HCT116 (cell line): ENCODE results near the gene EXD3. TPM values are rescaled to one million over a fixed set of nuclear protein-coding genes. Genes with fewer than 3 reads are reported as not detected.

Source experiments
- ATAC-seq: fragments of 200-7000 bp; cut with Tn5 transposase; 2 replicates; pipeline ENCODE4 v1.9.1; 2020; ENCODE audit warnings: mild to moderate bottlenecking, moderate library complexity
- BruUV-seq: library from RNA; stranded (reverse); fragments of 400-500 nt; replicated peaks from 2 replicates; lab custom pipeline; 2021; lab: Mats Ljungman, UMichigan
- CTCF ChIA-PET: fragments of 300-600 bp; sonication (Branson Sonifier 250); formaldehyde crosslinking; loops from one replicate; lab custom pipeline; 2021; ENCODE audit warnings: antibody characterized with exemption; lab: Charles Lee
- POLR2A ChIA-PET: fragments of 300-600, 350-600 bp; sonication (Branson Sonifier 250); formaldehyde crosslinking; loops from one replicate; lab custom pipeline; 2021; ENCODE audit warnings: antibody characterized with exemption; lab: Charles Lee
- RAD21 ChIA-PET, 2 experiments: fragments of 300-600 bp; sonication (Branson Sonifier 250); formaldehyde crosslinking; loops; one replicate each; lab custom pipeline; 2023; ENCODE audit warnings: low total read pairs in 2 of 2; ENCODE audit not compliant: uncharacterized antibody in 2 of 2, unreplicated experiment in 2 of 2, low non-redundant PET in 1 of 2; lab: Charles Lee
- DNase-seq: peaks from one replicate; pipeline ENCODE4 v3.0.0-alpha.2; 2010; ENCODE audit warnings: low read depth, low spot score
- H2AFZ ChIP-seq: fragments of 200-600 bp; shearing (Covaris generic), sonication (generic); 2 replicates; pipeline ENCODE4 v1.6.1; 2017; ENCODE audit warnings: low read depth, mixed run types, mixed read lengths, antibody characterized with exemption, low read length; ENCODE audit not compliant: poor library complexity, severe bottlenecking
- H3K27ac ChIP-seq: 2 replicates; pipeline ENCODE4 v1.5.1; 2012; ENCODE audit warnings: low read depth, low read length
- H3K27me3 ChIP-seq: fragments of 200-600 bp; sonication (generic); 2 replicates; pipeline ENCODE4 v1.6.1; 2016; ENCODE audit warnings: mixed run types, low read length, mixed read lengths; ENCODE audit not compliant: insufficient read depth
- H3K36me3 ChIP-seq, 2 experiments: fragments of 200-500 bp in 1 of 2; fragments of 200-600 bp in 1 of 2; sonication (Bioruptor generic) in 1 of 2; sonication (generic) in 1 of 2; 2 replicates each; pipeline versions ENCODE4 v1.5.1 to v1.6.1; 2014 to 2016; ENCODE audit warnings: low read length in 2 of 2, inconsistent platforms in 1 of 2, mixed read lengths in 1 of 2, mixed run types in 1 of 2; ENCODE audit not compliant: insufficient read depth in 2 of 2, control insufficient read depth in 1 of 2
- H3K4me1 ChIP-seq, 2 experiments: fragments of 200-600 bp in 1 of 2; sonication (generic) in 1 of 2; 2 replicates each; pipeline versions ENCODE4 v1.5.1 to v1.6.1; 2012 to 2017; ENCODE audit warnings: low read length in 2 of 2, inconsistent platforms in 1 of 2, mild to moderate bottlenecking in 1 of 2, mixed read lengths in 1 of 2, mixed run types in 1 of 2, moderate library complexity in 1 of 2; ENCODE audit not compliant: insufficient read depth in 2 of 2, control insufficient read depth in 1 of 2
- H3K4me2 ChIP-seq: fragments of 200-600 bp; sonication (generic); 2 replicates; pipeline ENCODE4 v1.6.1; 2017; ENCODE audit warnings: mixed run types, low read length, mixed read lengths
- H3K4me3 ChIP-seq, 2 experiments: fragments of 200-600 bp in 1 of 2; sonication (generic) in 1 of 2; replicated peaks in 1 of 2; 2 replicates each; pipeline ENCODE4 v1.5.1; 2011 to 2016; ENCODE audit warnings: low read length in 2 of 2, control low read depth in 1 of 2, low read depth in 1 of 2, mild to moderate bottlenecking in 1 of 2, mixed read lengths in 1 of 2, mixed run types in 1 of 2
- H3K79me2 ChIP-seq: fragments of 200-600 bp; sonication (generic); 2 replicates; pipeline ENCODE4 v1.6.1; 2017; ENCODE audit warnings: mild to moderate bottlenecking, mixed run types, low read length, moderate library complexity, mixed read lengths; ENCODE audit not compliant: insufficient read depth
- H3K9ac ChIP-seq: fragments of 200-600 bp; sonication (generic); 2 replicates; pipeline ENCODE4 v1.6.1; 2016; ENCODE audit warnings: low read length, mixed read lengths
- H3K9me2 ChIP-seq: fragments of 200-600 bp; sonication (generic), shearing (Covaris generic); 2 replicates; pipeline ENCODE4 v1.6.1; 2017; ENCODE audit warnings: mixed run types, mild to moderate bottlenecking, moderate library complexity; ENCODE audit not compliant: insufficient read depth
- H3K9me3 ChIP-seq, 2 experiments: fragments of 200-500 bp in 1 of 2; fragments of 200-600 bp in 1 of 2; sonication (Bioruptor generic) in 1 of 2; sonication (generic) in 1 of 2; 2 replicates each; pipeline ENCODE4 v1.6.1; 2014 to 2017; ENCODE audit warnings: low read length in 2 of 2, mixed read lengths in 2 of 2, inconsistent platforms in 1 of 2, low read depth in 1 of 2, mild to moderate bottlenecking in 1 of 2, mixed run types in 1 of 2, moderate library complexity in 1 of 2; ENCODE audit not compliant: control insufficient read depth in 1 of 2, insufficient read depth in 1 of 2
- H4K20me1 ChIP-seq: fragments of 200-600 bp; sonication (generic), shearing (Covaris generic); 2 replicates; pipeline ENCODE4 v1.6.1; 2017; ENCODE audit warnings: mixed run types, mild to moderate bottlenecking, moderate library complexity; ENCODE audit not compliant: insufficient read depth
- CEBPB ChIP-seq: IDR thresholded peaks from 2 replicates; pipeline ENCODE4 v1.6.1; 2012; ENCODE audit warnings: low read depth
- EGR1 ChIP-seq: IDR thresholded peaks from 2 replicates; pipeline ENCODE4 v1.6.1; 2012; ENCODE audit warnings: low read depth
- ELF1 ChIP-seq: IDR thresholded peaks from 2 replicates; pipeline ENCODE4 v1.6.1; 2012; ENCODE audit warnings: low read depth, borderline replicate concordance
- EZH2 ChIP-seq: fragments of 200-600 bp; sonication (generic); IDR thresholded peaks from 2 replicates; pipeline ENCODE4 v1.6.1; 2017; ENCODE audit warnings: antibody characterized with exemption, mixed run types
- FOSL1 ChIP-seq: IDR thresholded peaks from 2 replicates; pipeline ENCODE4 v1.6.1; 2012; ENCODE audit warnings: low read depth
- JUND ChIP-seq: IDR thresholded peaks from 2 replicates; pipeline ENCODE4 v1.6.1; 2012
- POLR2A ChIP-seq: IDR thresholded peaks from 2 replicates; pipeline ENCODE4 v1.7.0; 2011; ENCODE audit warnings: borderline replicate concordance; ENCODE audit not compliant: insufficient read depth, insufficient read length; ENCODE audit errors: extremely low read depth
- POLR2AphosphoS5 ChIP-seq: IDR thresholded peaks from 2 replicates; pipeline ENCODE4 v1.6.1; 2011; ENCODE audit warnings: mild to moderate bottlenecking, low read depth, low read length, moderate library complexity
- RAD21 ChIP-seq: IDR thresholded peaks from 2 replicates; pipeline ENCODE4 v1.6.1; 2012; ENCODE audit warnings: low read depth, mild to moderate bottlenecking
- YY1 ChIP-seq: IDR thresholded peaks from 2 replicates; pipeline ENCODE4 v1.6.1; 2011; ENCODE audit warnings: low read length, low read depth, moderate library complexity, mild to moderate bottlenecking; ENCODE audit not compliant: insufficient replicate concordance; ENCODE audit errors: extremely low read depth
- ZNF274 ChIP-seq: fragments of 200-500 bp; sonication (Bioruptor generic); IDR thresholded peaks from 2 replicates; pipeline ENCODE4 v1.6.1; 2014; ENCODE audit warnings: mild to moderate bottlenecking, low read depth, low read length, inconsistent platforms
- intact Hi-C: fragments of 100-400 bp; cut with micrococcal nuclease; formaldehyde crosslinking; loops from 2 replicates; pipeline ENCODE4 v1.10.0; 2022
- total RNA-seq: library from RNA; stranded (reverse); gene quantifications from one replicate; pipeline ENCODE4 v1.2.1, GENCODE V29; 2021; ENCODE audit not compliant: unreplicated experiment
- TF ChIP-seq, protein P1 (sequence below): IDR thresholded peaks from 2 replicates; pipeline ENCODE4 v1.6.1; 2012
- TF ChIP-seq, protein P2 (sequence below), 3 experiments: fragments of 200-600 bp in 1 of 3; sonication (generic) in 1 of 3; IDR thresholded peaks in 2 of 3; conservative IDR thresholded peaks in 1 of 3; 2 replicates each; pipeline ENCODE4 v1.5.1; 2012 to 2017; ENCODE audit warnings: low read depth in 2 of 3, low read length in 2 of 3, antibody characterized with exemption in 1 of 3, borderline replicate concordance in 1 of 3, control low read depth in 1 of 3, mild to moderate bottlenecking in 1 of 3, mixed read lengths in 1 of 3, mixed run types in 1 of 3, moderate library complexity in 1 of 3; ENCODE audit not compliant: insufficient read depth in 1 of 3

The EXD3 gene
- total RNA-seq, 1 experiment from 2014 or later: 25.4 TPM

DNA sequence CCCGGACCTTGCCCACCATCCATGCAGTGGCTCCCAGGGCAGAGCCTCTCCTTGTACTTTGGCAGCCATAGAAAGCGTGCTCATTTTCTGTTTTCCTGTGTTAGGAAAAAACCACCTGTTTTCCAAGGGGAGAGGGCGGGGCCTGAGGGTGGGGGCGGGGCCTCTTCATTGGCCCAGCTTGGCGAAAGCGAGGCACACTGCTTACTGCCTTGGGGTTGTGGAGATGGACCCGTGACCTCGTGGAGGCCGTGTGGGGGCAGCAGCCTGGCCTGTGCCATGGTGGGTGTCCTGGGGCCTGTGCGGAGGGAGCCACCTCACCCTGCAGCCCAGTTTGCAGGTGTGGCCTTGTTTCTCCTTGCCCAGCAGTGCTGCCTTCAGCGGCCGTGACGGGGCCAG, 149.9 kb downstream of the EXD3 start:
- Histone ChIP-seq H3K4me1 (peaks cover 31 to 38% of the 10 kb centered on the region in 2 experiments), H2AFZ (no peak overlapping the region), H3K27ac (no peak overlapping the region; the same call in 1 of the 2 replicates), H3K9me2 (no peaks in the 10 kb centered on the region), H3K4me3 (no peak overlapping the region), H3K9ac (no peak overlapping the region), H3K79me2 (peaks cover 5% of the 10 kb centered on the region), H3K27me3 (no peaks in the 10 kb centered on the region), H4K20me1 (no peaks in the 10 kb centered on the region), H3K36me3 (peaks cover 8 to 20% of the 10 kb centered on the region in 2 experiments; a peak in 3 of 4 replicates)
- intact Hi-C loops: no loop called here
- no peak for DNase-seq
- ChIA-PET POLR2A (interaction anchor here (0.7 kb wide), 1 partner anchor 206 kb away, joined by 4 read pairs; no protein-coding TSS in a partner anchor), CTCF (interaction anchor here (1.2 kb wide), 1 partner anchor 14 kb away, joined by 3 read pairs; no protein-coding TSS in a partner anchor), RAD21 (no interaction called here)
- no peak for ATAC-seq
- no TSS peak for BruUV-seq
- TF ChIP-seq RAD21 (no peak), EZH2 (no peak), ELF1 (no peak)
- TF ChIP-seq, all 23 proteins: peak for 0
- no peak overlapping the region for H3K4me2 ChIP-seq
- no peaks in the 10 kb centered on the region for H3K9me3 ChIP-seq

DNA sequence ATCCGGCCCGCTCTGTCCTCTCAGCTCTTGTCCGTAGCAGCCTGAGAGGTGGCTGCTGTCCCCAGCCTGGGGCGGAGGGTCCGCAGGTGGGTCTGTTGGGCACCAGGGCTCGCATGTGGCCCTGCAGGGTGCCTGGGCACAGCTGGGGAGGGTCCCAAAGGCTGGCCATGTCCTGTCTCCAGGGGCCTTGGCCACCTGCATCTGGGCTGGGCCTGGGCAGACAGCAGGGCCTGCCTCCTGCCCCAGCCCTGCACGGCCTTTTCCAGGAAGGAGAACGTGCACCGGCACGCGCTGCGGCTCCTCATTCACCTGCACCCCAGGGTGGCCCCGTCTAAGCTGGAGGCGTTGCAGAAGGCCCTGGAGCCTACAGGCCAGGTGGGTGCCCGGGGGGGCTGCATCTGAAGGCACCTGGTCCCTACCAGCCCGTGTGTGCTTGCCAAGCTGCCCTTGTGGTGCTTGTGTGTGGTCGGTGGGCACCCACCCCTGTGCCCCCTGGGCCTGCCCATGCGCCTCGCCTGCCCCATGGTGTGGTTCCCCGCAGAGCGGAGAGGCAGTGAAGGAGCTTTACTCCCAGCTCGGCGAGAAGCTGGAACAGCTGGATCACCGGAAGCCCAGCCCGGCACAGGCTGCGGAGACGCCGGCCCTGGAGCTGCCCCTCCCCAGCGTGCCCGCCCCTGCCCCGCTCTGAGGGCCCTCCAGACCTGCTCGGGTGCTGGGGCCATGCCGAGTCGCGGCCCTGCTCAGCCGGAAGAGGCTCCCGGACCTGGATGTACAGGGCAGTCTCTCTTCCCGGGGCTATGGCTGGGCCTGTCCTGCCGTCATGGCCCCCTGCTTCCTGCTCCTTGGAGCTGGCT, 150.5 kb downstream of the EXD3 start:
- H3K27me3 ChIP-seq: no peaks in the 10 kb centered on the region
- TF ChIP-seq EGR1: no peak
- TF ChIP-seq POLR2A: no peak
- TF ChIP-seq JUND: no peak
- TF ChIP-seq ZNF274: no peak
- no peak for TF ChIP-seq EZH2
- TF ChIP-seq CEBPB: no peak
- TF ChIP-seq, protein P1, sequence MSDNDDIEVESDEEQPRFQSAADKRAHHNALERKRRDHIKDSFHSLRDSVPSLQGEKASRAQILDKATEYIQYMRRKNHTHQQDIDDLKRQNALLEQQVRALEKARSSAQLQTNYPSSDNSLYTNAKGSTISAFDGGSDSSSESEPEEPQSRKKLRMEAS: no peak
- no peak for TF ChIP-seq ELF1
- TF ChIP-seq, protein P2, sequence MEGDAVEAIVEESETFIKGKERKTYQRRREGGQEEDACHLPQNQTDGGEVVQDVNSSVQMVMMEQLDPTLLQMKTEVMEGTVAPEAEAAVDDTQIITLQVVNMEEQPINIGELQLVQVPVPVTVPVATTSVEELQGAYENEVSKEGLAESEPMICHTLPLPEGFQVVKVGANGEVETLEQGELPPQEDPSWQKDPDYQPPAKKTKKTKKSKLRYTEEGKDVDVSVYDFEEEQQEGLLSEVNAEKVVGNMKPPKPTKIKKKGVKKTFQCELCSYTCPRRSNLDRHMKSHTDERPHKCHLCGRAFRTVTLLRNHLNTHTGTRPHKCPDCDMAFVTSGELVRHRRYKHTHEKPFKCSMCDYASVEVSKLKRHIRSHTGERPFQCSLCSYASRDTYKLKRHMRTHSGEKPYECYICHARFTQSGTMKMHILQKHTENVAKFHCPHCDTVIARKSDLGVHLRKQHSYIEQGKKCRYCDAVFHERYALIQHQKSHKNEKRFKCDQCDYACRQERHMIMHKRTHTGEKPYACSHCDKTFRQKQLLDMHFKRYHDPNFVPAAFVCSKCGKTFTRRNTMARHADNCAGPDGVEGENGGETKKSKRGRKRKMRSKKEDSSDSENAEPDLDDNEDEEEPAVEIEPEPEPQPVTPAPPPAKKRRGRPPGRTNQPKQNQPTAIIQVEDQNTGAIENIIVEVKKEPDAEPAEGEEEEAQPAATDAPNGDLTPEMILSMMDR (IDR thresholded peaks at IDR 0.05 in 2 of 3, conservative IDR thresholded peaks at IDR 0.05 in 1 of 3; ENCODE audit: borderline replicate concordance in 1 of 3, insufficient read depth in 1 of 3, low read depth in 2 of 3, low read length in 2 of 3): no peak
- TF ChIP-seq YY1: no peak
- TF ChIP-seq POLR2AphosphoS5: no peak
- TF ChIP-seq FOSL1: no peak
- TF ChIP-seq, all 23 proteins: peak for 0
- no peak overlapping the region for H3K4me2 ChIP-seq
- POLR2A ChIA-PET: interaction anchor here (0.7 kb wide), 1 partner anchor 207 kb away, joined by 4 read pairs; no protein-coding TSS in a partner anchor
- CTCF ChIA-PET: interaction anchor here (1.2 kb wide), 1 partner anchor 14 kb away, joined by 3 read pairs; no protein-coding TSS in a partner anchor
- no peaks in the 10 kb centered on the region for H4K20me1 ChIP-seq
- no peak overlapping the region for H3K4me3 ChIP-seq
- intact Hi-C loops: no loop called here
- no peaks in the 10 kb centered on the region for H3K9me3 ChIP-seq
- H2AFZ ChIP-seq: no peak overlapping the region
- H3K9ac ChIP-seq: no peak overlapping the region
- H3K4me1 ChIP-seq: peaks cover 31 to 38% of the 10 kb centered on the region in 2 experiments
- H3K36me3 ChIP-seq: peaks cover 8 to 25% of the 10 kb centered on the region in 2 experiments; a peak in 3 of 4 replicates
- H3K79me2 ChIP-seq: no peaks in the 10 kb centered on the region
- RAD21 ChIA-PET: no interaction called here
- ATAC-seq (no peak), DNase-seq (no peak)
- H3K9me2 ChIP-seq: no peaks in the 10 kb centered on the region
- no TSS peak for BruUV-seq
- H3K27ac ChIP-seq: peak overlapping the region; percentile 17; the same call in 1 of the 2 replicates
